Nephron progenitor cell (in vitro differentiated cells): ENCODE data around the gene BLTP2.

Source experiments
- DNase-seq: peaks from one replicate; pipeline ENCODE4 v3.0.0; 2021
- H3K27ac Mint-ChIP-seq: 2 replicates; pipeline ENCODE4 v1.8.0; 2021; ENCODE audit warnings: mild to moderate bottlenecking, moderate library complexity, mixed read lengths
- H3K27me3 Mint-ChIP-seq: 2 replicates; pipeline ENCODE4 v1.8.0; 2021; ENCODE audit warnings: mild to moderate bottlenecking, low read depth, mixed read lengths; ENCODE audit not compliant: poor library complexity
- H3K36me3 Mint-ChIP-seq: 2 replicates; pipeline ENCODE4 v1.8.0; 2021; ENCODE audit warnings: low read depth, mixed read lengths
- H3K4me1 Mint-ChIP-seq: 2 replicates; pipeline ENCODE4 v1.8.0; 2021; ENCODE audit warnings: mixed read lengths
- H3K4me3 Mint-ChIP-seq: 2 replicates; pipeline ENCODE4 v1.8.0; 2021; ENCODE audit warnings: mild to moderate bottlenecking, moderate library complexity, mixed read lengths
- H3K9me3 Mint-ChIP-seq: 2 replicates; pipeline ENCODE4 v1.8.0; 2021; ENCODE audit warnings: mild to moderate bottlenecking, moderate library complexity, mixed read lengths
- CTCF ChIP-seq: fragments of 200-600 bp; sonication (generic); IDR thresholded peaks from 2 replicates; pipeline ENCODE4 v1.5.0; 2021; ENCODE audit warnings: antibody characterized with exemption

BLTP2 gene

DNA sequence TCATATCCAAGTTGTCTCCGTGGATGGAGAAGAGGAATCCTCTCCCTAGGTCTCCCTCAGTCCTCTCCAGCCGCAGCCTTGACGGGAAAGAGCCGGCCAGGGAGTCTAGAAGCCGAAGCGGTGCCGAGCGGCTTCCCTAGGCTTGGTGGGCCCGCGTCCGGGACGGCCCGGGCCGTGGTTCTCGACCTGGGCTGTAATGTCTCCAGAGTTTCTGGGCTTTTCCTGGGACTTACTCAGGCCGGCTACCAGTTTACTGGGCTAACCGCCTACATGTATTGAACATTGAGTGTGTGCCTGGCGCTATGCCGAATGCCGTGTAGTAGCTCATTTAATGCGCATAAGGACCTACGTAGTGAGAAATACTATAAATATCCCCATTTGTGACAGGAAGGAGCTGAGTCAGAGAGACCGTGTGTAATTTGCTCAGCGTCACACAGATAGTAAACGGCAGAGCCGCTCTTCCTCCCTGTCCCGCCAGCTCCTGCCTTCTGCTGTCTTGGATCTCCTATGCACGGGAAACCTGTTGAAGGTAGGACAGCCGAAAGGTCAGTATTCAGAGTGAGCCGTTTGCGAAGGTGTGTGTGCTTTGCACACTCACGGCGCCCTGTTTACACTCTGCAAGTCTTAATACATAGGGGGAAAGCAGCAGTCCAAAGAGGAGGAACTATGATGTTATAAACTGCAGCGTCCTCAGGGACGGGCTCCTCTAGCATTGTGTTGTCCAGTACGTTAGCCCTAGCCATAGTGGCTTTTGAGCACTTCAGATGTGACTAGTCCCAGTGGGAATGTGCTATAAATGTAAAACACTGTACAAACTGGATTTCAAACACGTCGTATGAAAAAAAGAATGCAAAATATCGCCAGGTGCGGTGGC, 45.4 kb downstream of the BLTP2 start:
- Mint-ChIP-seq H3K36me3 (peaks cover 35% of the 10 kb centered on the region), H3K4me1 (peaks cover 26% of the 10 kb centered on the region), H3K27me3 (no peaks in the 10 kb centered on the region), H3K4me3 (peak overlapping the region; percentile 96), H3K27ac (peak overlapping the region; percentile 60), H3K9me3 (no peaks in the 10 kb centered on the region)
- no peak for DNase-seq
- TF ChIP-seq CTCF, result no peak

DNA sequence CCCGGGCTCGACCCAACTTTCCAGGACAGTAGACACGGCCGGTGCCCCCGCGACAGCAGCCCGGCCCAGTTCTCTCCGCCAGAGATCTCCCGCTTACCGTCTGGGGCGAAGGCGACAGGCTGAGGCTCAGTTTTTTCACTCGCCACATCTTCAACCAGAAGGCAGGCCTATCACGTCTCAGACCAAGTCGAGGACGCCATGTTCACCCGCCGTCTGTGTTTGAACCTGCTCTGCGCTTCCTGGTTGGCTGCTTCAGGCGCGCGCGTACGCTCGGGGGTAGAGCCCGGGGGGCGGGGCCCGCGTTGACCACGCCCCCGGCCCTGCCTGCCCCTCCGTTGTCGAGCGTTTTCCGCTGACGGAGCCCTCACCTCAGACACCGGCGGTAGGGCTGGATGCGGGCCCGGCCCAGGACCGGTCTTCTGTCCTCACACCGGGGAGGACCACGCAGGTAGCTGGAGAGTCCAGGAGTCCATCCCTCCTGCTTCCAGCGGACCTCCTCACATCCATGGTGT, 46.1 kb downstream of the BLTP2 start, which contains the start of gene SPAG5:
Gene SPAG5, minus strand, starts transcription at position 227 of the 512 bp plus-strand sequence. Its CDS starts 79 bp downstream, at position 148.
- TF ChIP-seq CTCF, result no peak
- Mint-ChIP-seq H3K4me1 (peaks cover 26% of the 10 kb centered on the region), H3K4me3 (peak within 1 kb of the TSS; percentile 96), H3K36me3 (peaks cover 35% of the 10 kb centered on the region), H3K27ac (peak within 1 kb of the TSS; percentile 98), H3K9me3 (no peaks in the 10 kb centered on the region), H3K27me3 (no peaks in the 10 kb centered on the region)
- DNase-seq, result peak; percentile 93

GRCh38 chr17:28598389-28598788, 46.6 kb downstream of the BLTP2 start:
- no peak for DNase-seq
- H3K27ac Mint-ChIP-seq, result peak overlapping the region; percentile 98
- no peaks in the 10 kb centered on the region for H3K27me3 Mint-ChIP-seq
- no peak for TF ChIP-seq CTCF
- peaks cover 35% of the 10 kb centered on the region for H3K36me3 Mint-ChIP-seq
- H3K4me3 Mint-ChIP-seq, result peak overlapping the region; percentile 96
- H3K4me1 Mint-ChIP-seq, result peaks cover 26% of the 10 kb centered on the region
- no peaks in the 10 kb centered on the region for H3K9me3 Mint-ChIP-seq

GRCh38 chr17:28597606-28598383, 47.2 kb downstream of the BLTP2 start:
- Mint-ChIP-seq H3K36me3 (peaks cover 35% of the 10 kb centered on the region), H3K27me3 (no peaks in the 10 kb centered on the region), H3K4me1 (peaks cover 26% of the 10 kb centered on the region), H3K4me3 (peak overlapping the region; percentile 96), H3K9me3 (no peaks in the 10 kb centered on the region), H3K27ac (peak overlapping the region; percentile 98)
- no peak for TF ChIP-seq CTCF
- DNase-seq, result no peak
